GM12878 (cell line): Measurements from ENCODE around the gene CAPN7. TPM values are rescaled to one million over a fixed set of nuclear protein-coding genes. Genes with fewer than 3 reads are reported as not detected.

ENCODE experiments used
- ATAC-seq: fragments of 200-7000 bp; cut with Tn5 transposase; 3 replicates; pipeline ENCODE4 v1.9.1; 2020; ENCODE audit warnings: mild to moderate bottlenecking, moderate library complexity
- BruUV-seq: library from RNA; stranded (reverse); fragments of 400-500 nt; replicated peaks from 2 replicates; lab custom pipeline; 2021; lab: Mats Ljungman, UMichigan
- CTCF ChIA-PET: fragments of 300-600 bp; sonication (Branson Sonifier 250); formaldehyde crosslinking; extraction: SDS; loops from one replicate; lab custom pipeline; 2021; ENCODE audit warnings: inconsistent platforms; lab: Yijun Ruan, JAX
- POLR2A ChIA-PET: fragments of 350-600 bp; formaldehyde crosslinking; extraction: SDS; loops from one replicate; lab custom pipeline; 2021; ENCODE audit warnings: inconsistent platforms; lab: Charles Lee
- RAD21 ChIA-PET: fragments of 300-600 bp; sonication (Branson Sonifier 250); formaldehyde crosslinking; loops from one replicate; lab custom pipeline; 2023; ENCODE audit warnings: antibody characterized with exemption; ENCODE audit not compliant: unreplicated experiment; lab: Charles Lee
- SMC1A ChIA-PET: fragments of 300-600 bp; sonication (Branson Sonifier 250); formaldehyde crosslinking; loops from one replicate; lab custom pipeline; 2023; ENCODE audit not compliant: unreplicated experiment, uncharacterized antibody; lab: Charles Lee
- DNase-seq: peaks from one replicate; pipeline ENCODE4 v3.0.0-alpha.2; 2011; ENCODE audit warnings: low read depth, low spot score
- FAIRE-seq: peaks from 3 replicates; lab custom pipeline; 2011; peaks lifted over from hg19 to GRCh38; lab: Jason Lieb, UNC
- H2AFZ ChIP-seq: 2 replicates; pipeline ENCODE4 v1.6.0; 2011; ENCODE audit warnings: low read depth, low read length, control low read depth; ENCODE audit not compliant: control insufficient read depth
- H3K27ac ChIP-seq: 2 replicates; pipeline ENCODE4 v1.5.1; 2011; ENCODE audit warnings: control low read depth; ENCODE audit not compliant: control insufficient read depth, insufficient read depth
- H3K27me3 ChIP-seq, 2 experiments: replicated peaks in 1 of 2; 2 replicates each; pipeline versions ENCODE4 v1.6.0 to v1.6.1; 2011; ENCODE audit warnings: low read length in 1 of 2; ENCODE audit not compliant: control insufficient read depth in 2 of 2, insufficient read depth in 2 of 2
- H3K36me3 ChIP-seq, 2 experiments: 2 replicates each; pipeline ENCODE4 v1.5.1; 2011; ENCODE audit warnings: low read length in 1 of 2; ENCODE audit not compliant: control insufficient read depth in 2 of 2, insufficient read depth in 2 of 2
- H3K4me1 ChIP-seq: 2 replicates; pipeline ENCODE4 v1.6.1; 2011; ENCODE audit warnings: mild to moderate bottlenecking, low read length, moderate library complexity, mixed read lengths; ENCODE audit not compliant: control insufficient read depth, insufficient read depth
- H3K4me2 ChIP-seq: 2 replicates; pipeline ENCODE4 v1.6.0; 2011; ENCODE audit warnings: control low read depth; ENCODE audit not compliant: control insufficient read depth, insufficient read depth
- H3K4me3 ChIP-seq: fragments of 200-600 bp; sonication (generic); 2 replicates; pipeline ENCODE4 v1.5.1; 2016
- H3K79me2 ChIP-seq: 2 replicates; pipeline ENCODE4 v1.6.0; 2011; ENCODE audit warnings: low read length; ENCODE audit not compliant: control insufficient read depth, insufficient read depth
- H3K9ac ChIP-seq: 2 replicates; pipeline ENCODE4 v1.8.0; 2011; ENCODE audit warnings: low read length, control low read depth, mixed read lengths; ENCODE audit not compliant: control insufficient read depth, insufficient read depth
- H3K9me3 ChIP-seq: replicated peaks from 3 replicates; pipeline ENCODE4 v1.5.1; 2011; ENCODE audit warnings: mild to moderate bottlenecking, low read length; ENCODE audit not compliant: control insufficient read depth, insufficient read depth
- H4K20me1 ChIP-seq: 2 replicates; pipeline ENCODE4 v1.6.0; 2011; ENCODE audit not compliant: control insufficient read depth, insufficient read depth
- CBX5 ChIP-seq: sonication (generic); IDR thresholded peaks from 2 replicates; pipeline ENCODE4 v1.6.1; 2016; ENCODE audit warnings: low read depth, moderate library complexity, mild to moderate bottlenecking, inconsistent platforms
- FOS ChIP-seq: IDR thresholded peaks from 3 replicates; pipeline ENCODE4 v1.6.1; 2011; ENCODE audit warnings: borderline replicate concordance; ENCODE audit not compliant: insufficient read length; ENCODE audit errors: extremely low read depth
- NR2F1 ChIP-seq: fragments of 450-650 bp; conservative IDR thresholded peaks from 2 replicates; pipeline ENCODE4 v1.6.1; 2017; ENCODE audit warnings: mild to moderate bottlenecking
- PML ChIP-seq: IDR thresholded peaks from 2 replicates; pipeline ENCODE4 v1.6.1; 2012; ENCODE audit warnings: low read length, inconsistent platforms
- SP1 ChIP-seq: IDR thresholded peaks from one replicate; pipeline ENCODE4 v1.6.1; 2011; ENCODE audit warnings: low read depth, low read length
- SREBF1 ChIP-seq: IDR thresholded peaks from 2 replicates; pipeline ENCODE4 v1.6.1; 2012; ENCODE audit warnings: mild to moderate bottlenecking, low read length
- WGBS: methylation state at CpG from one replicate; pipeline ENCODE4 v1.1.6; 2016; ENCODE audit warnings: low lambda C conversion rate; ENCODE audit not compliant: insufficient replicate concordance, insufficient coverage; ENCODE audit errors: missing lambda C conversion rate; 5-methylcytosine and 5-hydroxymethylcytosine counted together
- in situ Hi-C: fragments of 300-500 bp; cut with MboI; formaldehyde crosslinking; loops from 9 replicates; pipeline ENCODE4 v1.14.3; 2018; ENCODE audit warnings: mixed read lengths
- intact Hi-C: fragments of 100-400 bp; cut with micrococcal nuclease; formaldehyde crosslinking; loops from one replicate; pipeline ENCODE4 v1.14.2; 2022; ENCODE audit not compliant: unreplicated experiment
- polyA plus RNA-seq, 11 experiments: library from polyadenylated mRNA; depleted of rRNA in 4 of 11; unstranded in 6 of 11; stranded (reverse) in 5 of 11; fragments of >200 nt; fragmentation: Nextera tagmentation in 4 of 11; fragmentation: Illumina TruSeq in 1 of 11; extraction: Ambion mirVana in 4 of 11; extraction: Trizol in 1 of 11; gene quantifications; 1 replicate in 1 of 11; 2 replicates in 10 of 11; pipeline versions ENCODE4 v1.2.1 to v1.2.3, GENCODE V29; 2011 to 2016; ENCODE audit warnings: inconsistent platforms in 2 of 11, missing spikeins in 2 of 11, low read depth in 1 of 11
- total RNA-seq, 4 experiments: library from RNA; depleted of rRNA in 3 of 4; stranded (reverse); fragments of >200 nt in 3 of 4; fragmentation: Illumina TruSeq in 1 of 4; extraction: Trizol in 1 of 4; gene quantifications; 2 replicates each; pipeline versions ENCODE4 v1.2.1 to v1.2.3, GENCODE V29; 2013 to 2021
- TF ChIP-seq, protein P1 (sequence below): fragments of 450-650 bp; IDR thresholded peaks from 2 replicates; pipeline ENCODE4 v1.6.1; 2016; ENCODE audit warnings: mild to moderate bottlenecking
- TF ChIP-seq, protein P2 (sequence below): fragments of 450-650 bp; IDR thresholded peaks from 2 replicates; pipeline ENCODE4 v1.6.1; 2017; ENCODE audit warnings: antibody characterized with exemption, mild to moderate bottlenecking, moderate library complexity
- TF ChIP-seq, protein P3 (sequence below): IDR thresholded peaks from 2 replicates; pipeline ENCODE4 v1.6.1; 2012; ENCODE audit warnings: low read depth, low read length, improper control_type of control experiment
- TF ChIP-seq, protein P4 (sequence below): IDR thresholded peaks from 2 replicates; pipeline ENCODE4 v1.6.1; 2011; ENCODE audit warnings: borderline replicate concordance, low read depth, mild to moderate bottlenecking, moderate library complexity, mixed read lengths, low read length; ENCODE audit not compliant: insufficient read depth; ENCODE audit errors: extremely low read length

The CAPN7 gene
- total and polyA plus RNA-seq, 10 of the 15 experiments (the other 5 are each of a cell fraction or from before 2014, with no cell fraction given) = 5.3 to 27.0 (median 18.2) TPM

DNA sequence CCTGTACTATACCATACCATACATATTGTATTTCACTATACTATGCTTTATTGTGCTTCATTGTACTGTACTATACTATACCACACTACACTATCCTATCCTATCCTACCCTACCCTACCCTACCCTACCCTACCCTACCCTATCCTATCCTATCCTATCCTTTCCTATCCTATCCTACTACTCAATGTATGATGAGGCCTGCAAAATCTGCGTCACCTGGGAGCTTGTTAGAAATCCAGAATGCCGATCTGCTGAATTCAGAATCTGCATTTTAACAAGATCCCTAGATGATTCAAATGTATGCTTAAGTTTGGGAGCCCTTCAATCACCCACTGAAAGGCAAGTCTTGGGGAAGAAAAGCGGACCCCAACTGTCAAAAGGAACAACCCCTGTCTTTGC, 45.4 kb upstream of the CAPN7 start:
- ChIA-PET POLR2A (no interaction called here), SMC1A (no interaction called here), RAD21 (no interaction called here), CTCF (interaction anchor here (1.1 to 1.6 kb wide), 2 partner anchors 42 to 245 kb away, joined by 3 to 6 read pairs; no protein-coding TSS in a partner anchor)
- H3K9ac ChIP-seq = no peak overlapping the region
- FAIRE-seq (no peak), DNase-seq (no peak), ATAC-seq (no peak; the same call in 2 of the 3 replicates)
- no peak overlapping the region for H3K4me3 ChIP-seq
- intact Hi-C loops = no loop called here
- H3K27ac ChIP-seq = no peak overlapping the region
- TF ChIP-seq SP1 (no peak), CBX5 (no peak), PML (no peak), NR2F1 (no peak), SREBF1 (no peak), FOS (no peak)
- TF ChIP-seq, protein P1, sequence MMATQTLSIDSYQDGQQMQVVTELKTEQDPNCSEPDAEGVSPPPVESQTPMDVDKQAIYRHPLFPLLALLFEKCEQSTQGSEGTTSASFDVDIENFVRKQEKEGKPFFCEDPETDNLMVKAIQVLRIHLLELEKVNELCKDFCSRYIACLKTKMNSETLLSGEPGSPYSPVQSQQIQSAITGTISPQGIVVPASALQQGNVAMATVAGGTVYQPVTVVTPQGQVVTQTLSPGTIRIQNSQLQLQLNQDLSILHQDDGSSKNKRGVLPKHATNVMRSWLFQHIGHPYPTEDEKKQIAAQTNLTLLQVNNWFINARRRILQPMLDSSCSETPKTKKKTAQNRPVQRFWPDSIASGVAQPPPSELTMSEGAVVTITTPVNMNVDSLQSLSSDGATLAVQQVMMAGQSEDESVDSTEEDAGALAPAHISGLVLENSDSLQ = no peak
- TF ChIP-seq, protein P2, sequence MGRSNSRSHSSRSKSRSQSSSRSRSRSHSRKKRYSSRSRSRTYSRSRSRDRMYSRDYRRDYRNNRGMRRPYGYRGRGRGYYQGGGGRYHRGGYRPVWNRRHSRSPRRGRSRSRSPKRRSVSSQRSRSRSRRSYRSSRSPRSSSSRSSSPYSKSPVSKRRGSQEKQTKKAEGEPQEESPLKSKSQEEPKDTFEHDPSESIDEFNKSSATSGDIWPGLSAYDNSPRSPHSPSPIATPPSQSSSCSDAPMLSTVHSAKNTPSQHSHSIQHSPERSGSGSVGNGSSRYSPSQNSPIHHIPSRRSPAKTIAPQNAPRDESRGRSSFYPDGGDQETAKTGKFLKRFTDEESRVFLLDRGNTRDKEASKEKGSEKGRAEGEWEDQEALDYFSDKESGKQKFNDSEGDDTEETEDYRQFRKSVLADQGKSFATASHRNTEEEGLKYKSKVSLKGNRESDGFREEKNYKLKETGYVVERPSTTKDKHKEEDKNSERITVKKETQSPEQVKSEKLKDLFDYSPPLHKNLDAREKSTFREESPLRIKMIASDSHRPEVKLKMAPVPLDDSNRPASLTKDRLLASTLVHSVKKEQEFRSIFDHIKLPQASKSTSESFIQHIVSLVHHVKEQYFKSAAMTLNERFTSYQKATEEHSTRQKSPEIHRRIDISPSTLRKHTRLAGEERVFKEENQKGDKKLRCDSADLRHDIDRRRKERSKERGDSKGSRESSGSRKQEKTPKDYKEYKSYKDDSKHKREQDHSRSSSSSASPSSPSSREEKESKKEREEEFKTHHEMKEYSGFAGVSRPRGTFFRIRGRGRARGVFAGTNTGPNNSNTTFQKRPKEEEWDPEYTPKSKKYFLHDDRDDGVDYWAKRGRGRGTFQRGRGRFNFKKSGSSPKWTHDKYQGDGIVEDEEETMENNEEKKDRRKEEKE = no peak
- TF ChIP-seq, protein P3, sequence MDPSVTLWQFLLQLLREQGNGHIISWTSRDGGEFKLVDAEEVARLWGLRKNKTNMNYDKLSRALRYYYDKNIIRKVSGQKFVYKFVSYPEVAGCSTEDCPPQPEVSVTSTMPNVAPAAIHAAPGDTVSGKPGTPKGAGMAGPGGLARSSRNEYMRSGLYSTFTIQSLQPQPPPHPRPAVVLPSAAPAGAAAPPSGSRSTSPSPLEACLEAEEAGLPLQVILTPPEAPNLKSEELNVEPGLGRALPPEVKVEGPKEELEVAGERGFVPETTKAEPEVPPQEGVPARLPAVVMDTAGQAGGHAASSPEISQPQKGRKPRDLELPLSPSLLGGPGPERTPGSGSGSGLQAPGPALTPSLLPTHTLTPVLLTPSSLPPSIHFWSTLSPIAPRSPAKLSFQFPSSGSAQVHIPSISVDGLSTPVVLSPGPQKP = no peak
- TF ChIP-seq, protein P4, sequence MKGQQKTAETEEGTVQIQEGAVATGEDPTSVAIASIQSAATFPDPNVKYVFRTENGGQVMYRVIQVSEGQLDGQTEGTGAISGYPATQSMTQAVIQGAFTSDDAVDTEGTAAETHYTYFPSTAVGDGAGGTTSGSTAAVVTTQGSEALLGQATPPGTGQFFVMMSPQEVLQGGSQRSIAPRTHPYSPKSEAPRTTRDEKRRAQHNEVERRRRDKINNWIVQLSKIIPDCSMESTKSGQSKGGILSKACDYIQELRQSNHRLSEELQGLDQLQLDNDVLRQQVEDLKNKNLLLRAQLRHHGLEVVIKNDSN = no peak
- 89% methylated on average over 3 of the region's 3 CpGs for WGBS
- H3K9me3 ChIP-seq = peaks cover 4% of the 10 kb centered on the region; the same call in 2 of the 3 replicates
- H3K36me3 ChIP-seq = no peaks in the 10 kb centered on the region
- H3K4me2 ChIP-seq = no peak overlapping the region
- no peaks in the 10 kb centered on the region for H3K79me2 ChIP-seq
- in situ Hi-C loops = no loop called here
- no TSS peak for BruUV-seq
- H3K27me3 ChIP-seq = 0 out of 4 replicates have a peak, but pooled peaks cover 0 to 3% of the 10 kb centered on the region in 2 experiments
- H2AFZ ChIP-seq = no peak overlapping the region
- H4K20me1 ChIP-seq = no peaks in the 10 kb centered on the region
- no peaks in the 10 kb centered on the region for H3K4me1 ChIP-seq
